Caki2 (cell line): ENCODE data around the gene SCGB1D1. TPM values are rescaled to one million over a fixed set of nuclear protein-coding genes. Genes with fewer than 3 reads are reported as not detected.
"Not testable (repeated sequence)": the region's sequence is repeated elsewhere in the genome, so short reads cannot be mapped to it uniquely, and the experiment has no call there.

Experiments
- DNase-seq: peaks from one replicate; pipeline ENCODE4 v3.0.0-alpha.2; 2015; ENCODE audit warnings: low read depth
- in situ Hi-C: cut with HindIII; loops from 2 replicates; pipeline ENCODE4 v1.10.0; 2016; ENCODE audit warnings: low sequenced_read_pairs, low pct_unique_long_range_greater_than_20kb, mixed read lengths
- total RNA-seq: library from RNA; depleted of rRNA; stranded (reverse); fragments of >200 nt; shearing (Covaris generic); gene quantifications from 2 replicates; pipeline ENCODE4 v1.2.3, GENCODE V29; 2014; ENCODE audit warnings: low replicate concordance; rRNA removed

The SCGB1D1 gene
- total RNA-seq, 1 experiment from 2014 or later = not detected

- DNase-seq = peak; percentile 55
- in situ Hi-C loops = not testable (repeated sequence)
Measured at GRCh38 chr11:62206276-62207066, 16.5 kb downstream of the SCGB1D1 start.

GRCh38 chr11:62208785-62209144 is 18.7 kb downstream of the SCGB1D1 start:
- no peak for DNase-seq
- in situ Hi-C loops = no loop called here

- in situ Hi-C loops = no loop called here
Measured at GRCh38 chr11:62217191-62217748, 27.3 kb downstream of the SCGB1D1 start.

GRCh38 chr11:62221498-62221897 is 31.5 kb downstream of the SCGB1D1 start:
- no peak for DNase-seq
- in situ Hi-C loops = no loop called here

More at GRCh38 chr11:62217191-62217748, 27.3 kb downstream of the SCGB1D1 start:
- DNase-seq = peak; percentile 6

DNA sequence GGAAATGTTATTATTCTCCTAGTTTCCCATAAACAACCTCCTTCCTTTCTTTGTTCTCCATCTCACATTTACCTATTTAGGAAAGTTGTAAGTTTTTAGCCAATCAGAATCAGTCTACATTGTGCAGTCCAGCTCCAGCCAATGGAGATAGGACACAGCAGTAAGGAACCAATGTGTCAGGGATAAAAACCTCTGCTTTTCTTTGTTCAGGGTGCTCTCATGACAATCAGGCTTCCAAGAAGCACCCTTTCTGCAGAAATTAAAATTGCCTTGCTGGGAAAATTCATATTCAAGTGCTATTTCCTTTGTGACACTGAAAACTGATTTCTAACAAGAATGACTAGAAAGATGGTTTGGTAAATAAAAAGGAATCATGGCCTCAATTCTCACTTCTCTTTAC is 33.1 kb downstream of the SCGB1D1 start:
- in situ Hi-C loops = no loop called here
- DNase-seq = peak; percentile 35

DNA sequence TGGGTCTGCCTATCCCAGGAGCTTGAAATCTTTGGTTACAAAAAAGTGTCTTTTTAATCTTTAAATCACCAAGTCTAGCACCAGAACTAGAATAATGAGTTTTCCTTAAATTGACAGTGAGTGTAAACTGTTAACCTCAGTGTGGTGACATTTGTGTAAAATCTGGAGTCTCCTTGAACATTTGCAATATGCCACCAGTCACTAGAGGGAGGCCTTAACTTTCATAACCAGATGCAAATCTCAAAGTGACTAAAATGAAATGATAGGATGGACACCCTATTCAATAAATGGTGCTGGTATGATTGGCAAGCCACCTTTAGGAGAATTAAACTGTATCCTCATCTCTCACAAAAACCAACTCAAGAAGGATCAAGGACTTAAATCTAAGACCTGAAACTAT is 43.7 kb downstream of the SCGB1D1 start:
- DNase-seq = no peak
- in situ Hi-C loops = no loop called here

DNA sequence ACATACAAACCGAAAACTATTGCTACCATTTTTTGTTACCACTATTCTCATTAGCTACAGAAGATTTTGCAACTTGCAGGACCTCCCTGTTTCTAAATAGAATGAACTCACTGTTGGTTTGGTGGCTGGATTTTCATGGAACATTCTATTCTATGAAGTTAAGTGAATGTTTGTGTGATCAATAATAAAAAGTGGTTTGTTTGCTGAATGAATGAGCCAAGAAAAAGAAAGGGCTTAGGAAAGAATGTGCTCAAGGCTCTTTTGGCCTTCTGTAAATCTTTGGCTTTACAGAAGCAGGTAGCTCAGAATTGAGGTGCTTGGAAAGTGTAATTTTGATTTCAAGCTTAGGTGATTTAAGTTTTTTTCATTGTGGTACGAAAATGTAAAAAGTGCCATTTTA is 46.2 kb downstream of the SCGB1D1 start:
- in situ Hi-C loops = no loop called here
- no peak for DNase-seq

GRCh38 chr11:62237499-62237898 is 47.5 kb downstream of the SCGB1D1 start:
- DNase-seq = no peak
- in situ Hi-C loops = no loop called here

DNA sequence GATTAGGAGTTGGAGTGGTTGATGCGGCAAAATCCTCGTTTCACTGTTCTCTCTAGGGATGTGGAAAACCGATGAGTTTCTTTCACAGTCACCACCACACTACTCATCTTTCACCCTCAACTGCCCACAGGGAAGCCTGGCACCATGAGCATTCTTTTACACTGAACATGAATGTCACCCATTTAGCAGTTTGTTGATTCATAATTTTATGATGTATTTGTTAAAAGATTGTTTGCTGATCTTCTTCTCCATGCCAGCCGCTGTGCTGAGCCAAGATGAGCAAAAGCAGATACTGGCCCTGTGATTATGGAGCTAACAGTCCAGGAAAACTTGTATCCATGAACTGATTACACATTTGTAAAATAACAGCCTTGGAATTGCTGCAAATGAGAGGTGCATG is 48.1 kb downstream of the SCGB1D1 start:
- in situ Hi-C loops = no loop called here
- no peak for DNase-seq

DNA sequence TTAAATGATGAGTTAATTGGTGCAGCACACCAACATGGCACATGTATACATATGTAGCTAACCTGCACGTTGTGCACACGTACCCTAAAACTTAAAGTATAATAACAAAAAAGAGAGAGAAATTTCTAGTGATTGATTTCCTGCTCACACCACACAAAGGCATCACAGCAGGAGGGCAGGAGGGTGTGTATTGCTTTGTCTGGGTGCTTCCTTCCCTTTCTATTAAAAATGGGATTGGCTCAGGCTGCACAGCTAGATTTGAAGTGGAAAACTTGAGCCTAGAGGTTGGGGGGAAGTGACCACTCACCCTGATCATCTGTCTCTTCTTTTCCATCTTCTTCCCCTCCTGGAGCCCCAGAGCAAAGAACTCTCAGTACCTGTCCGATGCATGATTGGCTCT is 51.1 kb downstream of the SCGB1D1 start:
- in situ Hi-C loops = no loop called here
- DNase-seq = no peak

GRCh38 chr11:62242021-62242420 is 52.0 kb downstream of the SCGB1D1 start, which contains the start of gene SCGB1D2:
SCGB1D2 (plus strand) TSS chr11:62242239; CDS start chr11:62242308, 69 bp downstream.
- in situ Hi-C loops = no loop called here
- peak; percentile 89 for DNase-seq

Other genes starting within 250 kb of the SCGB1D1 start
- not detected in 2 replicates for gene BEST1, start 239.9 kb upstream of the SCGB1D1 start, total RNA-seq
- 2,721 and 2,840 TPM in 2 replicates for gene FTH1, start 222.6 kb upstream of the SCGB1D1 start, total RNA-seq
- gene INCENP, start 66.2 kb upstream of the SCGB1D1 start, total RNA-seq = 28.8 and 34.7 TPM in 2 replicates
- 3.5 TPM in 1 of 2 replicates, not detected in the other for gene SCGB2A1, start 18.5 kb downstream of the SCGB1D1 start, total RNA-seq
- not detected in 2 replicates for gene SCGB1D2, start 52.0 kb downstream of the SCGB1D1 start, total RNA-seq
- gene SCGB2A2, start 79.9 kb downstream of the SCGB1D1 start, total RNA-seq = not detected in 2 replicates
- gene SCGB1D4, start 108.9 kb downstream of the SCGB1D1 start, total RNA-seq = not detected in 2 replicates
- gene ASRGL1, start 147.2 kb downstream of the SCGB1D1 start, total RNA-seq = 20.3 and 27.7 TPM in 2 replicates
- gene SCGB1A1, start 228.8 kb downstream of the SCGB1D1 start, total RNA-seq = not detected in 2 replicates